HepG2 (cell line): ENCODE data around the gene MED23. TPM values are rescaled to one million over a fixed set of nuclear protein-coding genes. Genes with fewer than 3 reads are reported as not detected.
A peak's percentile ranks its signal among the peaks of the same experiment; 100 is the strongest.

ENCODE experiments used
- CENPX ChIP-seq: sonication (generic); formaldehyde crosslinking; IDR thresholded peaks from 2 replicates; pipeline ENCODE4 v1.9.0; 2021; ENCODE audit warnings: mild to moderate bottlenecking, missing genetic modification reagents, moderate library complexity
- ELF3 ChIP-seq: IDR thresholded peaks from 2 replicates; pipeline ENCODE4 v1.6.1; 2016; ENCODE audit warnings: missing genetic modification reagents, missing compliant biosample characterization
- FLYWCH1 ChIP-seq: sonication (generic); formaldehyde crosslinking; IDR thresholded peaks from 2 replicates; pipeline ENCODE4 v1.8.1; 2023; ENCODE audit warnings: mild to moderate bottlenecking, missing genetic modification reagents
- FOXM1 ChIP-seq: sonication (generic); formaldehyde crosslinking; IDR thresholded peaks from 2 replicates; pipeline ENCODE4 v1.5.0; 2020; ENCODE audit warnings: missing genetic modification reagents
- HMG20B ChIP-seq: conservative IDR thresholded peaks from 2 replicates; pipeline ENCODE4 v1.6.1; 2016; ENCODE audit warnings: missing genetic modification reagents, missing compliant biosample characterization
- KDM2A ChIP-seq: sonication (generic); formaldehyde crosslinking; IDR thresholded peaks from 2 replicates; pipeline ENCODE4 v1.4.0; 2020; ENCODE audit warnings: low read depth, missing genetic modification reagents, borderline replicate concordance
- KMT2B ChIP-seq: IDR thresholded peaks from 2 replicates; pipeline ENCODE4 v1.6.1; 2016; ENCODE audit warnings: missing genetic modification reagents, missing compliant biosample characterization
- MAFG ChIP-seq: sonication (generic); formaldehyde crosslinking; IDR thresholded peaks from 2 replicates; pipeline ENCODE4 v1.5.1; 2020; ENCODE audit warnings: mild to moderate bottlenecking, missing genetic modification reagents
- MAFK ChIP-seq, 2 experiments: IDR thresholded peaks in 1 of 2; conservative IDR thresholded peaks in 1 of 2; 2 replicates each; pipeline ENCODE4 v1.6.1; 2011; ENCODE audit warnings: improper control_type of control experiment in 2 of 2, low read length in 2 of 2
- MED13 ChIP-seq: sonication (generic); formaldehyde crosslinking; IDR thresholded peaks from 2 replicates; pipeline ENCODE4 v1.5.0; 2020; ENCODE audit warnings: missing genetic modification reagents
- MIER3 ChIP-seq: IDR thresholded peaks from 2 replicates; pipeline ENCODE4 v1.6.1; 2016; ENCODE audit warnings: missing compliant biosample characterization, borderline replicate concordance
- MXD4 ChIP-seq: IDR thresholded peaks from 2 replicates; pipeline ENCODE4 v1.6.1; 2016; ENCODE audit warnings: mild to moderate bottlenecking, missing biosample characterization, missing genetic modification reagents
- SAP130 ChIP-seq: IDR thresholded peaks from 2 replicates; pipeline ENCODE4 v1.6.1; 2016; ENCODE audit warnings: low read depth
- SRSF9 ChIP-seq: fragments of 200-400 bp; formaldehyde crosslinking; IDR thresholded peaks from 2 replicates; pipeline ENCODE4 v1.6.1; 2018; ENCODE audit warnings: borderline replicate concordance, mild to moderate bottlenecking, low read depth, low read length; ENCODE audit not compliant: insufficient read depth, poor library complexity, severe bottlenecking
- YY1 ChIP-seq: IDR thresholded peaks from 2 replicates; pipeline ENCODE4 v1.6.1; 2011; ENCODE audit warnings: low read length, low read depth, moderate library complexity, mild to moderate bottlenecking; ENCODE audit not compliant: insufficient read depth, insufficient replicate concordance
- ZSCAN9 ChIP-seq: IDR thresholded peaks from 2 replicates; pipeline ENCODE4 v1.6.1; 2016; ENCODE audit warnings: borderline replicate concordance
- polyA plus RNA-seq, 8 experiments: library from polyadenylated mRNA; depleted of rRNA in 3 of 8; stranded (reverse) in 7 of 8; unstranded in 1 of 8; fragments of >200 nt; fragmentation: Illumina TruSeq in 4 of 8; extraction: Trizol in 4 of 8; gene quantifications; 2 replicates each; pipeline versions ENCODE4 v1.2.1 to v1.2.3, GENCODE V29; 2011 to 2016; ENCODE audit warnings: low read depth in 4 of 8, missing spikeins in 1 of 8, mixed read lengths in 1 of 8; ENCODE audit not compliant: insufficient read depth in 1 of 8
- total RNA-seq, 5 experiments: library from RNA; depleted of rRNA; stranded (reverse); fragments of >200 nt; fragmentation: Illumina TruSeq; extraction: Trizol; gene quantifications; 2 replicates each; pipeline ENCODE4 v1.2.3, GENCODE V29; 2016; ENCODE audit warnings: low read depth in 1 of 5
- TF ChIP-seq, protein P1 (sequence below): fragments of 450-650 bp; IDR thresholded peaks from 2 replicates; pipeline ENCODE4 v1.6.1; 2016
- TF ChIP-seq, protein P2 (sequence below): IDR thresholded peaks from 2 replicates; pipeline ENCODE4 v1.4.0; 2020; ENCODE audit warnings: mild to moderate bottlenecking, missing genetic modification reagents
- TF ChIP-seq, protein P3 (sequence below): sonication (generic); formaldehyde crosslinking; IDR thresholded peaks from 2 replicates; pipeline ENCODE4 v1.4.0; 2020; ENCODE audit warnings: mild to moderate bottlenecking, missing genetic modification reagents
- TF ChIP-seq, protein P4 (sequence below): sonication (generic); formaldehyde crosslinking; IDR thresholded peaks from 2 replicates; pipeline ENCODE4 v1.4.0; 2020; ENCODE audit warnings: mild to moderate bottlenecking, missing genetic modification reagents
- TF ChIP-seq, protein P5 (sequence below): sonication (generic); formaldehyde crosslinking; IDR thresholded peaks from 2 replicates; pipeline ENCODE4 v1.5.1; 2020; ENCODE audit warnings: mild to moderate bottlenecking, missing genetic modification reagents, borderline replicate concordance
- TF ChIP-seq, protein P6 (sequence below): sonication (generic); formaldehyde crosslinking; IDR thresholded peaks from 2 replicates; pipeline ENCODE4 v1.8.1; 2022; ENCODE audit warnings: mild to moderate bottlenecking, missing genetic modification reagents
- TF ChIP-seq, protein P7 (sequence below): IDR thresholded peaks from 2 replicates; pipeline ENCODE4 v1.6.1; 2012; ENCODE audit warnings: inconsistent platforms

The MED23 gene
- total and polyA plus RNA-seq, 2 of the 13 experiments (the other 11 are each of a cell fraction or from before 2014, with no cell fraction given): 34.9 to 50.5 TPM

DNA sequence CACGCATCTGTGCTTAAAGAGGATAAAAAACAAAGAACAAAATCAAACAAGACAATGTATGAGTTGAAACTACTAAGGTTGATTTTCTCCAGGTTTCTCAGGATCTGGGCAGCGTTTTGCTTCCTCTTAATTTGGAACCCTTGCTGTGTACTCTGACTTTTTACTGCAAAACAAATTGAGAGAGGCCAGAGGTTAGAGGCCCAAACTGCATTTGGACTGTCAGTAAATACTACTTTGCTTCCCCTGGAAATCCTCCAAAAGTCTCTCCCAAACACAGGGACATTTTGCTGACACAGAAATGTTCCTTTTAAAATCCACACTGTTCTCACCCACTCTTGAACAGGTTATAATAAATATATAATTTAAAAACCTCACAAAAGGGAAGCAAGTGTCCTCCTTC, 53.9 kb downstream of the MED23 start (continued):
- TF ChIP-seq MED13 (CRISPR knock-in tag) (no peak), YY1 (no peak), MIER3 (CRISPR knock-in tag) (no peak; the same call in 1 of the 2 replicates), ELF3 (CRISPR knock-in tag) (peak; percentile 91), SRSF9 (no peak), MAFG (CRISPR knock-in tag) (no peak), FOXM1 (CRISPR knock-in tag) (no peak), ZSCAN9 (CRISPR knock-in tag) (no peak), HMG20B (CRISPR knock-in tag) (no peak), CENPX (CRISPR knock-in tag) (no peak), FLYWCH1 (CRISPR knock-in tag) (no peak), MAFK (conservative IDR thresholded peaks at IDR 0.05 in 1 of 2, IDR thresholded peaks at IDR 0.05 in 1 of 2; ENCODE audit: low read length in 2 of 2) (peak; percentile 81 to 84), KMT2B (CRISPR knock-in tag) (no peak; the same call in 1 of the 2 replicates), SAP130 (CRISPR knock-in tag) (peak; percentile 50), KDM2A (no peak), MXD4 (no peak)
- TF ChIP-seq, protein P1, sequence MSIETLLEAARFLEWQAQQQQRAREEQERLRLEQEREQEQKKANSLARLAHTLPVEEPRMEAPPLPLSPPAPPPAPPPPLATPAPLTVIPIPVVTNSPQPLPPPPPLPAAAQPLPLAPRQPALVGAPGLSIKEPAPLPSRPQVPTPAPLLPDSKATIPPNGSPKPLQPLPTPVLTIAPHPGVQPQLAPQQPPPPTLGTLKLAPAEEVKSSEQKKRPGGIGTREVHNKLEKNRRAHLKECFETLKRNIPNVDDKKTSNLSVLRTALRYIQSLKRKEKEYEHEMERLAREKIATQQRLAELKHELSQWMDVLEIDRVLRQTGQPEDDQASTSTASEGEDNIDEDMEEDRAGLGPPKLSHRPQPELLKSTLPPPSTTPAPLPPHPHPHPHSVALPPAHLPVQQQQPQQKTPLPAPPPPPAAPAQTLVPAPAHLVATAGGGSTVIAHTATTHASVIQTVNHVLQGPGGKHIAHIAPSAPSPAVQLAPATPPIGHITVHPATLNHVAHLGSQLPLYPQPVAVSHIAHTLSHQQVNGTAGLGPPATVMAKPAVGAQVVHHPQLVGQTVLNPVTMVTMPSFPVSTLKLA: no peak
- TF ChIP-seq, protein P2, sequence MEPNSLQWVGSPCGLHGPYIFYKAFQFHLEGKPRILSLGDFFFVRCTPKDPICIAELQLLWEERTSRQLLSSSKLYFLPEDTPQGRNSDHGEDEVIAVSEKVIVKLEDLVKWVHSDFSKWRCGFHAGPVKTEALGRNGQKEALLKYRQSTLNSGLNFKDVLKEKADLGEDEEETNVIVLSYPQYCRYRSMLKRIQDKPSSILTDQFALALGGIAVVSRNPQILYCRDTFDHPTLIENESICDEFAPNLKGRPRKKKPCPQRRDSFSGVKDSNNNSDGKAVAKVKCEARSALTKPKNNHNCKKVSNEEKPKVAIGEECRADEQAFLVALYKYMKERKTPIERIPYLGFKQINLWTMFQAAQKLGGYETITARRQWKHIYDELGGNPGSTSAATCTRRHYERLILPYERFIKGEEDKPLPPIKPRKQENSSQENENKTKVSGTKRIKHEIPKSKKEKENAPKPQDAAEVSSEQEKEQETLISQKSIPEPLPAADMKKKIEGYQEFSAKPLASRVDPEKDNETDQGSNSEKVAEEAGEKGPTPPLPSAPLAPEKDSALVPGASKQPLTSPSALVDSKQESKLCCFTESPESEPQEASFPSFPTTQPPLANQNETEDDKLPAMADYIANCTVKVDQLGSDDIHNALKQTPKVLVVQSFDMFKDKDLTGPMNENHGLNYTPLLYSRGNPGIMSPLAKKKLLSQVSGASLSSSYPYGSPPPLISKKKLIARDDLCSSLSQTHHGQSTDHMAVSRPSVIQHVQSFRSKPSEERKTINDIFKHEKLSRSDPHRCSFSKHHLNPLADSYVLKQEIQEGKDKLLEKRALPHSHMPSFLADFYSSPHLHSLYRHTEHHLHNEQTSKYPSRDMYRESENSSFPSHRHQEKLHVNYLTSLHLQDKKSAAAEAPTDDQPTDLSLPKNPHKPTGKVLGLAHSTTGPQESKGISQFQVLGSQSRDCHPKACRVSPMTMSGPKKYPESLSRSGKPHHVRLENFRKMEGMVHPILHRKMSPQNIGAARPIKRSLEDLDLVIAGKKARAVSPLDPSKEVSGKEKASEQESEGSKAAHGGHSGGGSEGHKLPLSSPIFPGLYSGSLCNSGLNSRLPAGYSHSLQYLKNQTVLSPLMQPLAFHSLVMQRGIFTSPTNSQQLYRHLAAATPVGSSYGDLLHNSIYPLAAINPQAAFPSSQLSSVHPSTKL (CRISPR knock-in tag): peak; percentile 89
- TF ChIP-seq, protein P3, sequence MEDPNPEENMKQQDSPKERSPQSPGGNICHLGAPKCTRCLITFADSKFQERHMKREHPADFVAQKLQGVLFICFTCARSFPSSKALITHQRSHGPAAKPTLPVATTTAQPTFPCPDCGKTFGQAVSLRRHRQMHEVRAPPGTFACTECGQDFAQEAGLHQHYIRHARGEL (CRISPR knock-in tag): no peak
- TF ChIP-seq, protein P4, sequence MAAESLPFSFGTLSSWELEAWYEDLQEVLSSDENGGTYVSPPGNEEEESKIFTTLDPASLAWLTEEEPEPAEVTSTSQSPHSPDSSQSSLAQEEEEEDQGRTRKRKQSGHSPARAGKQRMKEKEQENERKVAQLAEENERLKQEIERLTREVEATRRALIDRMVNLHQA (CRISPR knock-in tag): no peak
- TF ChIP-seq, protein P5, sequence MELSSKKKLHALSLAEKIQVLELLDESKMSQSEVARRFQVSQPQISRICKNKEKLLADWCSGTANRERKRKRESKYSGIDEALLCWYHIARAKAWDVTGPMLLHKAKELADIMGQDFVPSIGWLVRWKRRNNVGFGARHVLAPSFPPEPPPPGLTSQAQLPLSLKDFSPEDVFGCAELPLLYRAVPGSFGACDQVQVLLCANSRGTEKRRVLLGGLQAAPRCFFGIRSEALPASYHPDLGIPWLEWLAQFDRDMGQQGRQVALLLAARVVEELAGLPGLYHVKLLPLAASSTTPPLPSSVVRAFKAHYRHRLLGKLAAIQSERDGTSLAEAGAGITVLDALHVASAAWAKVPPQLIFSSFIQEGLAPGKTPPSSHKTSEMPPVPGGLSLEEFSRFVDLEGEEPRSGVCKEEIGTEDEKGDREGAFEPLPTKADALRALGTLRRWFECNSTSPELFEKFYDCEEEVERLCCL: no peak
- TF ChIP-seq, protein P6, sequence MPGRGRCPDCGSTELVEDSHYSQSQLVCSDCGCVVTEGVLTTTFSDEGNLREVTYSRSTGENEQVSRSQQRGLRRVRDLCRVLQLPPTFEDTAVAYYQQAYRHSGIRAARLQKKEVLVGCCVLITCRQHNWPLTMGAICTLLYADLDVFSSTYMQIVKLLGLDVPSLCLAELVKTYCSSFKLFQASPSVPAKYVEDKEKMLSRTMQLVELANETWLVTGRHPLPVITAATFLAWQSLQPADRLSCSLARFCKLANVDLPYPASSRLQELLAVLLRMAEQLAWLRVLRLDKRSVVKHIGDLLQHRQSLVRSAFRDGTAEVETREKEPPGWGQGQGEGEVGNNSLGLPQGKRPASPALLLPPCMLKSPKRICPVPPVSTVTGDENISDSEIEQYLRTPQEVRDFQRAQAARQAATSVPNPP (CRISPR knock-in tag): peak; percentile 45; the same call in 1 of the 2 replicates
- TF ChIP-seq, protein P7, sequence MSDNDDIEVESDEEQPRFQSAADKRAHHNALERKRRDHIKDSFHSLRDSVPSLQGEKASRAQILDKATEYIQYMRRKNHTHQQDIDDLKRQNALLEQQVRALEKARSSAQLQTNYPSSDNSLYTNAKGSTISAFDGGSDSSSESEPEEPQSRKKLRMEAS: peak; percentile 55; the same call in 1 of the 2 replicates
